ENCODE results near the gene TLE2. TPM values are rescaled to one million over a fixed set of nuclear protein-coding genes. Genes with fewer than 3 reads are reported as not detected.

TLE2 gene
- total RNA-seq, 1 donor from 2014 or later: 53.2 TPM

- no peaks in the 10 kb centered on the region for H3K27me3 ChIP-seq (ENCODE audit: low read depth)
- H3K36me3 ChIP-seq: no peaks in the 10 kb centered on the region
- peak overlapping the region; percentile 77 for H3K27ac ChIP-seq (replicated peaks)
- H3K9me3 ChIP-seq (replicated peaks): no peaks in the 10 kb centered on the region
- intact Hi-C loops (cut with micrococcal nuclease): no loop called here
- DNase-seq: peak; percentile 89
- H3K4me1 ChIP-seq: peaks cover 32% of the 10 kb centered on the region
- TF ChIP-seq CTCF (IDR thresholded peaks at IDR 0.05; ENCODE audit: borderline replicate concordance): no peak
- H3K4me3 ChIP-seq: peak overlapping the region; percentile 55
Observed at GRCh38 chr19:2982983-2983350, 46.1 kb downstream of the TLE2 start.

DNA sequence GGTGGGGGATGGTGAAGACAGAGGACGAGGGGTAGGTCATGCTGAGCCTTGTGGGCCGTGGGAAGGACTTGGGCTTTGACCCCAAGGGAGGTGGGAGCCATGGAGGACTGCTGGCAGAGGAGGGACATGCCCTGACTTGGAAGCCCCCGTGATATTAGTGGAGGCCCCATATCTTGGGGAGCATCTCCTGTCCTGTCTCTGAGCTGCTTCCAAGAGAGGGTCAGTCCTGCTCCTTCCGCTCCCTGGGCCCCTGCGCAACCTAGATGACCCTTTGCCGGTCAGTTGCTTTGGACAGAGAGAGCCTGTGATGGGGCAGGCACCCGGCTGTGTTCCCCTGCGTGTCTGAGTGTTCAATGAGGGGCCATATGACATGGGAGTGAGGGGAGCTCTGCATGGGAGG is 46.5 kb downstream of the TLE2 start:
- intact Hi-C loops (cut with micrococcal nuclease): no loop called here

GRCh38 chr19:2981898-2982297 is 47.2 kb downstream of the TLE2 start:
- Histone ChIP-seq H3K4me1 (peaks cover 41% of the 10 kb centered on the region), H3K27me3 (ENCODE audit: low read depth) (no peaks in the 10 kb centered on the region), H3K27ac (replicated peaks) (peak overlapping the region; percentile 77), H3K4me3 (no peak overlapping the region), H3K36me3 (no peaks in the 10 kb centered on the region), H3K9me3 (replicated peaks) (no peaks in the 10 kb centered on the region)
- intact Hi-C loops (cut with micrococcal nuclease): no loop called here
- no peak for TF ChIP-seq CTCF (IDR thresholded peaks at IDR 0.05; ENCODE audit: borderline replicate concordance)
- no peak for DNase-seq

More for the DNA sequence above, 46.5 kb downstream of the TLE2 start:
- Histone ChIP-seq H3K27me3 (ENCODE audit: low read depth) (no peaks in the 10 kb centered on the region), H3K9me3 (replicated peaks) (no peaks in the 10 kb centered on the region), H3K36me3 (no peaks in the 10 kb centered on the region), H3K4me1 (peaks cover 36% of the 10 kb centered on the region), H3K4me3 (no peak overlapping the region), H3K27ac (replicated peaks) (peak overlapping the region; percentile 77)
- no peak for TF ChIP-seq CTCF (IDR thresholded peaks at IDR 0.05; ENCODE audit: borderline replicate concordance)
- DNase-seq: no peak

- H3K36me3 ChIP-seq: no peaks in the 10 kb centered on the region
- intact Hi-C loops (cut with micrococcal nuclease): no loop called here
- no peaks in the 10 kb centered on the region for H3K9me3 ChIP-seq (replicated peaks)
- H3K27ac ChIP-seq (replicated peaks): peak overlapping the region; percentile 78
- DNase-seq: no peak
- no peak overlapping the region for H3K4me3 ChIP-seq
- H3K4me1 ChIP-seq: peaks cover 63% of the 10 kb centered on the region
- no peak for TF ChIP-seq CTCF (IDR thresholded peaks at IDR 0.05; ENCODE audit: borderline replicate concordance)
- H3K27me3 ChIP-seq (ENCODE audit: low read depth): no peaks in the 10 kb centered on the region
Observed at GRCh38 chr19:2978772-2979171, 50.3 kb downstream of the TLE2 start.

DNA sequence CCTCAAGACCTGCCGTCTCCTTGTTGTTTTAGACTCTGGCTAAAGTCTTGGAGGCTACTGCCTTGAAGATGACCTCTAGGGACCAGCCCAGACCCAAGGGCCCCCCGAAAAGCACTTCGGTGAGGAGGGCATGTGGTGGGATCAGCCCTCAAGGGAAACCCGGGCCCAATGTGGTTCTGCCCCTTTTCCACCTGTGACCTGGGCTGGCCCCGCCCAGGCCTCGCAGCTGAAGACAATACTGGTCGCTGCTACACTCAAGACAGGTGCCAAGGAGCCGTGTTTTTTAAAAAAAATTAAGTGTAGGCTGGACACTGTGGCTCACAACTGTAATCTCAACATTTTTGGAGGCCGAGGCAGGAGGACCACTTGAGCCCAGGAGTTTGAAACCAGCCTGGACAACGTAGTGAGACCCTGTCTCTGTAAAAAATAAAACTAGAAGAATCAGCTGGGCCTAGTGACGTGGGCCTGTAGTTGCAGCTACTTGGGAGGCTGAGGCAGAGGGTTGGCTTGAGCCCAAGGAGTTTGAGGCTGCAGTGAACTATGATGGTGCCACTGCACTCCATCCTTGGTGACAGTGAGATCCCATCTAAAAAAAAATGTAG is 50.8 kb downstream of the TLE2 start:
- peaks cover 63% of the 10 kb centered on the region for H3K4me1 ChIP-seq
- H3K9me3 ChIP-seq (replicated peaks): no peaks in the 10 kb centered on the region
- DNase-seq: no peak
- H3K27me3 ChIP-seq (ENCODE audit: low read depth): no peaks in the 10 kb centered on the region
- no peak overlapping the region for H3K4me3 ChIP-seq
- TF ChIP-seq CTCF (IDR thresholded peaks at IDR 0.05; ENCODE audit: borderline replicate concordance): no peak
- no peaks in the 10 kb centered on the region for H3K36me3 ChIP-seq
- intact Hi-C loops (cut with micrococcal nuclease): no loop called here
- peak overlapping the region; percentile 78 for H3K27ac ChIP-seq (replicated peaks)

Data from left ventricle myocardium inferior (tissue), 1 donor.